ENCODE results near the gene PAK5.

- TF ChIP-seq EZH2 (optimal IDR thresholded peaks at IDR 0.05; ENCODE audit: low read depth, low read length) (no peak), CTCF (IDR thresholded peaks at IDR 0.05; ENCODE audit: low read length) (no peak)
Observed at GRCh38 chr20:9583151-9583550, 255.7 kb downstream of the PAK5 start.
